Fibroblast of skin of left quadriceps (primary cell): Measurements from ENCODE around the gene SAP30BP.

Experiments used
- DNase-seq, 2 experiments: peaks; one replicate each; pipeline ENCODE4 v3.0.0-alpha.2; 2013; ENCODE audit warnings: low read depth in 2 of 2

Gene SAP30BP

DNA sequence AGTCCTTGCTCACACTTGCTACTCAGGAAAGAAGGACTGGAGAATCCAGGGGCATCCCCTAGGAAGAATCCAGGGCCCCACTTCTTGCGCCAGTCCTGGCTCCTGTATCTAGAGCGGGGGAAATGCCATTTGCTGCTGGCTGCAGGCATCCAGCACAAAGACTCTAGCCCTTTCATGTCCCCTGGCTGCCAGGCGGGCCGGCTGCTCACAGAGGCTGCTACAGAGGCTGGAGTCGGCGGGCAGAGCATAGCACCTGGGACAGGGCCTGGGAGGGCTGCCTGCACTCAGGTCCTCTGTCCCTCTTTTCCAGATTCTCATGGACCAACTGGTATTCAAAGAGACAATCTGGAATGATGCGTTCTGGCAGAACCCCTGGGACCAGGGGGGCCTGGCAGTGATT, 20.1 kb upstream of the SAP30BP start:
- no peak for DNase-seq

DNA sequence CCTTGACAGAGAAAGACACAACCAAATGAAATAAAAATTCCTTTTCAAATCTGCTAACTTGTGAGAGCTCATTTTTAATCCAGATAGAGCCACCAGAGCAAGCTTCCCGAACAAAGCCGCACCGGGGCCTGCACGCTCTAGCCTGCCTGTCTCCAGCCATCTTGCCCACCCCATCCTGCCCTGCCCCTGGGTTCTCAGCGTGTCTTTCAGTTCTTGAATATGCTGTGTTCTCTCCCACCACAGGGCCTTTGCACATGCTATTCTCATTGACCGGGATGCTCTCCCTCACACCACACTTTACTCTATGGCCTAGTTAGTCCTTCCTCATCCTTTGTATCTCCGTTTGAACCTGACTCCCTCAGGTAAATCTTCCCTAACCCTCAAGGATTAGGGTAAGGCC, 19.2 kb upstream of the SAP30BP start:
- DNase-seq = no peak

DNA sequence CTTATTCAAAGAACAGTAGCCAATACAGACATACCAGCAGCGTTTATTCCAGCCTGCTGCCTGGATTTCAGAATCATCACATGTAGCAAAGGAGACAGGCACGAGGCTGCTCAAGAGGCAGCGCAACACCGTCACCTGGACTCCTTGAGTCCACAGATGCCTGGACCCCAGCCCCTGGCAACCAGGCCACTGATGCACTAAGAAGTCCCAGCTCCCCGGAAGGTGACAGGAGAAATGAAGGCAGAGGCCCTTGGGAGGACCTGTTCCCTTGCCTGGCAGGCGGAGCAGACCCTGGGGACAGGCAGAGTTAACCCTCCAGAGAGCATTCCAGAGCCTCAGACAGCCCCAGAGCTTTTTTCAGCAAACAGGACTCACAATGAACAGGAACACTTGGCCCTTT, 17.5 kb upstream of the SAP30BP start:
- no peak for DNase-seq

- DNase-seq = no peak
These were observed 16.3 kb upstream of the SAP30BP start for GRCh38 chr17:75650874-75651273.

- no peak for DNase-seq
These were observed 14.8 kb upstream of the SAP30BP start for GRCh38 chr17:75652341-75652740.

GRCh38 chr17:75652934-75653549, 14.1 kb upstream of the SAP30BP start:
- peak in 1 of 2 experiments; percentile 9 for DNase-seq

- DNase-seq = no peak
These were observed 13.0 kb upstream of the SAP30BP start for GRCh38 chr17:75654176-75654575.

- no peak for DNase-seq
These were observed 8.9 kb upstream of the SAP30BP start for GRCh38 chr17:75658237-75658636.

DNA sequence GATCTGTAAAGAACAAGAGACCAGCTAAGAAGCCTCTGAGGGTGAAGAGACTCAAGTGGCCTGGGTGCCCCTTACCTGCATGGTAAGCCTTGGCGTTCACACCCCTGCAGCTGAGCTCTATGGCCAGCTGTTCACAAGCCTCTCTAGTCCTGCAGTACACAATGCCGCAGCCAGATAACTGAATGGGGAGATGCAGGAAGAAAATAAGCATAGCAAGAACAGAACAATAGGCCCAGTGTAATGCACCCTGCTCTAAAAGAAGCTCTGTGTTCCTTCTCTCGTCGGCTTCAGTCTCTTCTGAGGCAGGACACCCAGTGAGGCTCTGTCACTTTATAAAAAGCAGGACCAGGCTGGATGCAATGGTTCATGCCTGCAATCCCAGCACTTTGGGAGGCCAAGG, 5.6 kb upstream of the SAP30BP start:
- no peak for DNase-seq

- no peak for DNase-seq
These were observed 4.6 kb upstream of the SAP30BP start for GRCh38 chr17:75662511-75662910.

DNA sequence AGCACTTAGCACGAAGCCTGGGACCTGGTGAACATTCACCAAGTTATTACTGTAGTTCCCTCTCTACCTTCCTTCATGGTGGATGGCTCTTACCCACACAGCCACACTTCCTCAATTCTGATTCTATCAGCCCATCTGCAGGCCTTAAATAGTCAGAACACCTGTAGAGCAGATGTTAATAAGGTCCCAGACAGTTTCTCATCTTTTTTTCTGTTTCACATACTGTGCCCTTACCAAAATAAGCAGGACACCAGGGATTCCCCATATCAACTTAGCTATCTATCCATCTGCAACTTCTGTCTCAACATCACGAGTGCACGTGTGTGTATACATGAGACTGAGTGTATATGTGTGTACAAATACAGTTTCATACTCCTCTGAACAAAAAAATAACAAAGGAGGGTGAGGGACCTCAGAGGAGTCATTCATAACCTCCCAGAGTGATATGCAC, 3.0 kb upstream of the SAP30BP start:
- no peak for DNase-seq

- no peak for DNase-seq
These were observed 1.2 kb upstream of the SAP30BP start for GRCh38 chr17:75665981-75666380.

GRCh38 chr17:75667825-75668224, 687 bp downstream of the SAP30BP start:
- no peak for DNase-seq

DNA sequence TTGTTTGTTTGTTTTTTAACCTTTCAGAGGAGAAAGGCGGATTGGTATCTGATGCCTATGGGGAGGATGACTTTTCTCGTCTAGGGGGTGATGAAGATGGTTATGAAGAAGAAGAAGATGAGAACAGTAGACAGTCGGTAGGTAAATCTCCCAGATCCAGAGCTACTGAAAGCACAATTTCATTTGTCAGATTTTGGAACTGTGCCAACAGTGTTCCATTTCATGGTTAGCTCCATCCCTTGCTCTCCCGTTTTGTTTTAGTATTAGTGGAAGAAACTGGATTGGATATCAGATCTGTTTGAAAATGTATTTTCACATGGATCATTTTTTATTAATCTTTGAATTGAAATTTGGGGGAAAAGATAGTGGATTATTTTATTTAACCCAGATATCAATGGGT, 1.4 kb downstream of the SAP30BP start:
- DNase-seq = no peak

GRCh38 chr17:75670868-75671267, 3.7 kb downstream of the SAP30BP start:
- no peak for DNase-seq

GRCh38 chr17:75672011-75672410, 4.9 kb downstream of the SAP30BP start:
- DNase-seq = no peak

DNA sequence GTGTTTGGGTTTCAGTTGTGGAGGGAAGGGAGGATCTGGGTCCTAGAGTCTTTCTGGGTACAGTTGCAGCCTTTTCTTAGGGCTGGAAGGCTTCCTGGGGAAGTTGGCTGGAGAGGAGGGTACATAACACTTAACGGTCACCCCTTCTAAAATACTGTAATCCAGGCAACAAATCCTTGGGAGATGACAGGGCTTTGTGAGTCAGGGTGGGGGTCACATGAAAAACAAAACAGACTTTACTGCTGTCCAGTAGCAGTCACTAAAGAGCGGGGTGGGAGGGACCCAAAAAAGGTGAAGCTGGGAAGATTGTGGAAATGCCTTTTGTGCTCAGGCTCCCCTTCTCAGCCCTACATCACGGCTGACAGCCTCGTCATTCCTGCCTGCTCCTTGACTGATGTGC, 6.3 kb downstream of the SAP30BP start:
- no peak for DNase-seq

DNA sequence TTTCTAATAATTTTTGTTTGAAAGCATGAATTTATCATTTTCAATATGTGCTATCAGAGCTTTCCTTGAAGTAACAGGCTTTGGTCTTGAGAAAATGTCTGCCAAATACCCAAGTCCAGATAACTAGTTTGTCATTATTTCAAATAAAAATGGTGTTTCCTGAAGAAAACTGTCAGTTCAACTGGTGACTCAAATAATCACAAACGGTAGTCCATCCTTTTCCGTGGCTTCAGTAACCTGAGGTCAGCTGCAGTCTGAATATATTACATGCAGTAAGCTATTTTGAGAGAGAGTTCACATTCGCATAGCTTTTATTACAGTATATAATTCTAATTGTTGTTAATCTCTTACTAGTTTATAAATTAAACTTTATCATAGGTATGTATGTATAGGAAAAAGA, 9.3 kb downstream of the SAP30BP start:
- DNase-seq = no peak

DNA sequence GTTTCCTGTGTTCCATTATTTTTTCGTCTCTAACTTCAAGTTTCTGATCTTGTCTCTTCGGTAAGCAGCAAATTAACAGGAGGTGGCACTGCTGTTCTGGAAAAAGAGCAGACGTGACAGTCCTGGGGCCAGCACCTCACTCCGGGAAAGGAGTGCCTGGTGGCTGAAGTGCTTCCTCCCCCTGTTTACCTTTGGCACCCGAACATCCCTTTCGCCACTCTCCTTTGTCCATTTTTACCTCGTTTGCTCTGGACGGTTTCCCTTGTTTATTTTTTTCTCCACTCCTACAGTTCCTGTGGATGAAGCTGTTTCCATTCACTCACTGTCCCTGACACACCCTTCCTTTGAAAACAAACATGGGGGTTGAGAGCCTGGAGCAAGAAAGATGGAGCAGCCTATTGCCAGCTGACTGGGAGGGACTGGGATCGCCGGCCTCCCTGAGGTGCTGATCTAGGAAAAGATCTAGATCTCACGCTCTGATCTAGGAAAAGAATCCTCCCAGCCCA, 12.6 kb downstream of the SAP30BP start:
- no peak for DNase-seq

DNA sequence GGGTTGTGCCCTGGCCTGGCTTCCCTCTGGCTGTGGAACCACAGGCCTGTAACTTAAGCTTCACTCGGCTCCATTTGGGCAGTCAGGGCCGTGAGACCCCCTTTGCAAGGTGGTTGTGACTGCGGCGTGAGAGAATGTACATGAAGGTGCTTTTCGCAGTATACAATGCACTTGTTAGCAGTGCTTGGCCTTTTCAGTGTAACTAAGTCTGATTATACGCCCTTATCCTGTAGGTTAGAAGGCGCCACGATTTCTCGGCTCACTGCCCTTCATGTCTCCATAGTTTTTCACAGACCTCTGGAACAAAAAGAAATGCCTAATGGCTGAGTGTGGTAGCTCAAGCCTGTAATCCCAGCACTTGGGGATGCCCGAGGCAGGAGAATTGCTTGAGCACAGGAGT, 13.3 kb downstream of the SAP30BP start:
- no peak for DNase-seq

- DNase-seq = no peak
These were observed 14.2 kb downstream of the SAP30BP start for GRCh38 chr17:75681289-75681688.

GRCh38 chr17:75683583-75683982, 16.4 kb downstream of the SAP30BP start:
- DNase-seq = no peak

- DNase-seq = no peak
These were observed 17.1 kb downstream of the SAP30BP start for GRCh38 chr17:75684249-75684648.

GRCh38 chr17:75684924-75685323, 17.8 kb downstream of the SAP30BP start:
- peak; percentile 46 to 48 for DNase-seq
